KOPT-K1 (cell line): Measurements from ENCODE around the gene KLK2.

Experiments used
- H3K27ac ChIP-seq: fragments of 200-600 bp; sonication (generic); 2 replicates; pipeline ENCODE4 v1.5.1; 2016; ENCODE audit warnings: antibody characterized with exemption, mild to moderate bottlenecking, low read depth, low read length; ENCODE audit not compliant: poor library complexity, severe bottlenecking
- H3K36me3 ChIP-seq: fragments of 200-600 bp; sonication (generic); 2 replicates; pipeline ENCODE4 v1.5.1; 2017; ENCODE audit warnings: antibody characterized with exemption, mild to moderate bottlenecking, low read length, moderate library complexity; ENCODE audit not compliant: insufficient read depth
- H3K9me3 ChIP-seq: fragments of 200-600 bp; sonication (generic); 2 replicates; pipeline ENCODE4 v1.5.1; 2017; ENCODE audit warnings: antibody characterized with exemption, low read length, mild to moderate bottlenecking; ENCODE audit not compliant: insufficient read depth, poor library complexity, severe bottlenecking

The KLK2 gene

DNA sequence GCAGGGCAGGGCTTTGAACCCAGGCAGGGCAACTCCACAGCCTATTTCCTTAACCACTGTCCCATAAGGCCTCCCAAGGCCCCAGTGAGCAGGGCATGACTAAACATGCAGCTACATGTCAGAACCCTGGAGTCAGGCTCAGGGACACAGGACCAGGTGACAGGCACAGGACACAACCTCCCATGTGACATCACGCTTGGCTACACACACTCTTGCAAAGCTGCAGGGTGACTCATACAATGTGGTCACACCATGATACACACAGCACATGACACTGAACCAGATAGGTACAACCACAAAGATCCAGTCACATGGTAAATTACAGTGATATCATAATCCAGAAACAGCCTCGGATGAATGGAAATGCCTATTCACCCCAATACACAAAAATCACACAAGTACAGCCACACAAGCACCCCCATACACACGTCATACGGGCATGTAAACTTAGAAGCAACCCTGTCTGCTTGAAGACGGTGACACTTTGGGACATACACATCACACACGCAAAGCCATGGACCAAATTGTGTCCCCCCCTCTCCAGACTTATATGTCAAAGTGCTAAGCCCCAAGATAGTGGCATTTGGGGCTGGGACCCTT, 23.5 kb downstream of the KLK2 start:
- no peak overlapping the region for H3K27ac ChIP-seq
- H3K36me3 ChIP-seq: no peaks in the 10 kb centered on the region
- no peaks in the 10 kb centered on the region for H3K9me3 ChIP-seq

DNA sequence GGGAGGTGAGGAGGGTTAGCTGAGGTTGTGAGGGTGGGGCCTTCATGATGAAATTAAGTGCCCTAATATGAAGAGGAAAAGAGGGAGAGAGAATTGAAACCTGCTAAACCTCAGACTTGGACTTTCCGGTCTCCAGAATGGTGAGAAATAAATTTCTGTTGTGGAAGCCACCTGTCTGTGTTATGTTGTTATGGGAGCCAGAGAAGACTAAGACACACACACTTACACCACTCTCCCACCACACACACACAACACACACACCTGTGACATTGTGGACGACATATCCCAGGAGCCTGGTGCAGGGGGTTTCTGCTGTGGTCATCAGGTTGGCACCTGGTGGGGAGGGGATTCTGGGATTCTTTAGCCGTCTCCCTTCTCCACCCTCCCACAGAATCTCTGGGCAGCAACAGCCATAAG, 24.0 kb downstream of the KLK2 start:
- H3K27ac ChIP-seq: no peak overlapping the region
- H3K36me3 ChIP-seq: no peaks in the 10 kb centered on the region
- no peaks in the 10 kb centered on the region for H3K9me3 ChIP-seq

- Histone ChIP-seq H3K27ac (no peak overlapping the region), H3K36me3 (no peaks in the 10 kb centered on the region), H3K9me3 (no peaks in the 10 kb centered on the region)
Observed at GRCh38 chr19:50897612-50898011, 24.4 kb downstream of the KLK2 start.

DNA sequence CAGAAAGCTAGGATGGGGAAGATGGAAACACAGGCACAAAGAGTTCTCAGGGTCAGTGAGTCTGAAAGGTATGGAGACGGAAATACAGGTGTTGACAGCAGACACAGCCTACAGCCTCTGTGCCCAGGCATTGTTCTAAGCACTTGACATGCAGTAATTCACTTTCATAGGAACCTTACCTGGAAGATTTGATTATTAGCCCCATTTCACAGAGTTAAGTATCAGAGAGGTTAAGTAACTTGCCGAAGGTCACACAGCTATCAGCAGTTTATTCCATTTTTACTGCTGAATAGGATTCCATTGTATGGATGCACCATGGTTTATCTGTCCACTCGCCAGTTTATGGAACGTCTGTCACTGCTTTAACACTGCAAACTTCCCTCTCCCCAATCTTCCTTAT, 24.8 kb downstream of the KLK2 start:
- Histone ChIP-seq H3K27ac (no peak overlapping the region), H3K9me3 (no peaks in the 10 kb centered on the region), H3K36me3 (no peaks in the 10 kb centered on the region)

DNA sequence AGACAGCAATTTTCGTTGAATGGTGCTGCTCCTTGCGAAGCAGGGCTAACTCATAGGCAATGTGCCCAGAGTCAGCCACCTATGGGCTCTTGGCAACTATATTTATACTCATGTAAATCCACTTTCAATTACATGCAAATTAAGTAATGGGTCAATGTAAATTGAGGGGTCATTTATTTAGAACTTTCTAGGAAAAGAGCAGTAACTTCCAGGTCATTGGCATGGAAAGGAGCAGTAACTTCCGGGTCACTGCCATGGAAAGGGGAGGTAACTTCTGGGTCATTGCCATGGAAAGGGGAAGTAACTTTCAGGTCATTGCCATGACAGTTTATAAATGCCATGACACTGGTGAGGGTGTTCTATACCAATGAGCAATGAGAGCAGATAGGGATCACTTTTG, 26.3 kb downstream of the KLK2 start:
- Histone ChIP-seq H3K9me3 (no peaks in the 10 kb centered on the region), H3K27ac (no peak overlapping the region), H3K36me3 (no peaks in the 10 kb centered on the region)

DNA sequence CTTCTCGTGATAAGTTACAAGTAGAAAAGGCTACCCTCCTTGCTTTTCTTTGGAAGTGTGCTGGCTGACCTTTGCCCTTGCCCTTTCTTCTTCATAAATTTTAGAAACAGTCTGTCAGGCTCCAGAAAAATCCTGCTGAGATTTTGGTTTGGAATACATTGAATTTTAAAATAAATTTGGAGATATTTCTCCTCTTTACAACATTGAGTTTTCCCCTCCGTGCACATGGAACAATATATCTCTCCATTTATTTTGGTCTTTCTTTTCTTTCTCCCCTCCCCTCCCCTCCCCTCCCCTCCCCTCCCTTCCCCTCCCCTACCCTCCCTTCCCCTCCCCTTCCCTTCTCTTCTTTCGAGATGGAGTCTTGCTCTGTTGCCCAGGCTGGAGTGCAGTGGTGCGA, 29.4 kb downstream of the KLK2 start:
- H3K27ac ChIP-seq: no peak overlapping the region
- no peaks in the 10 kb centered on the region for H3K36me3 ChIP-seq
- no peaks in the 10 kb centered on the region for H3K9me3 ChIP-seq

DNA sequence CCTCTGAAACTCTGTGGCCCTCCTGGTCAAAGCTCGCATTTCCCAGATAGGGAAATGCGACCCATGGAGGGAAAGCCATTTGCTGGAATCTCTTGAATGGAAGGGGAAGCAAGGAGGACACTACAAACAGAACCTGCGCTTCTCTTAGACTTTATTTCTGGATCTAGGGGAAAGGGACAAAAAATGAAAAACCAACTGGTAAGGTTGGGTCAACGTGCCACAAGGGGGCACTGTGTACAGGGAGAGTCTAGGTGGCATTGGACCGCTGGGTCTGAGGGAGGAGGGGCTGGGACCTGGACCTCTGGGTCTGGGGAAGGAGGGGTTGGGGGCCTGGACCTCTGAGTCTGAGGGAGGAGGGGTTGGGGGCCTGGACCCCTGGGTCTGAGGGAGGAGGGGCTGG, 33.0 kb downstream of the KLK2 start:
- no peaks in the 10 kb centered on the region for H3K36me3 ChIP-seq
- no peaks in the 10 kb centered on the region for H3K9me3 ChIP-seq
- no peak overlapping the region for H3K27ac ChIP-seq

- Histone ChIP-seq H3K27ac (no peak overlapping the region), H3K36me3 (no peaks in the 10 kb centered on the region), H3K9me3 (no peaks in the 10 kb centered on the region)
Observed at GRCh38 chr19:50908336-50908735, 35.1 kb downstream of the KLK2 start.

DNA sequence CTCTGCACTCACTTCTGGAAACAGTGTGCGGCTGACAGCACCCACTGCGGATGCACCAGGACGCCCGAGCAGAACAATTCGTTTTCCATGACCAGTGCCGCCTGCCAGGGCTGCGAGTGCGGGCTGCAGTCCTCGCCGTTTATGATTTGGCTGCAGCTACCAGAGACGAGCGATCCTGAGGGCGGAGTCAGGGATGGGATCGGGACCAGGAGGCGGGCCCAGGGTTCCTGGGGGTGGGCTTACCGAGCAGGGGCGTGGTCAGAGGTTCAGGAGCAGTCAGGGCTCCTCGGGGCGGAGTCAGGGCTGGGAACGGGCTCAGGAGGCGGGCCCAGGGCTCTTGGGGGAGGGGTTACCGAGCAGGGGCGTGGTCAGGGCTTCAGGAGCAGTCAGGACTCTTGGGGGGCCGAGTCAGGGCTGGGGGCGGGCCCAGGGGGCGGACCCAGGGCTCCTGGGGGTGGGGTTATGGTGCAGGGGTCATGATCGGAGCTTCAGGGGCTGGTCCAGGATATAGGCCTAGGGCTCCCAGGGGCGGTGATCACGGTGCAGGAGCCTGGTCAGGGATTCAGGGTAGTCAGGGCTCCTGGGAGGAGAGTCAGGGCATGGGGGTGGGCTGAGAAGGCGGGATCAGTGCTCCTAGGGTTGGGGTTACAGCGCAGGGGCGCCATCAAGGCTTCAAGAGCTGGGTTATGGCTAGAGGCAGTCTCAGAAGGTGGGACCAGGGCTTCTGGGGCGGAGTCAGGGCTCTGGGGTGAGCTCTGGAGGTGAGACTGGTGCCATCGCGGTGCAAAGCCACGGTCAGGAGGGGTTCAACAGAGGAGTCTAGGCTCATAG, 36.2 kb downstream of the KLK2 start:
- H3K36me3 ChIP-seq: no peaks in the 10 kb centered on the region
- H3K27ac ChIP-seq: no peak overlapping the region
- H3K9me3 ChIP-seq: no peaks in the 10 kb centered on the region

- Histone ChIP-seq H3K36me3 (no peaks in the 10 kb centered on the region), H3K27ac (no peak overlapping the region), H3K9me3 (no peaks in the 10 kb centered on the region)
Observed at GRCh38 chr19:50910722-50911121, 37.5 kb downstream of the KLK2 start.

GRCh38 chr19:50911206-50912101, 38.2 kb downstream of the KLK2 start, which contains the start of gene KLK4:
KLK4 (minus strand) TSS chr19:50911395; CDS start chr19:50910738, 657 bp downstream.
- Histone ChIP-seq H3K36me3 (no peaks in the 10 kb centered on the region), H3K27ac (no peak within 1 kb of the TSS), H3K9me3 (no peaks in the 10 kb centered on the region)

DNA sequence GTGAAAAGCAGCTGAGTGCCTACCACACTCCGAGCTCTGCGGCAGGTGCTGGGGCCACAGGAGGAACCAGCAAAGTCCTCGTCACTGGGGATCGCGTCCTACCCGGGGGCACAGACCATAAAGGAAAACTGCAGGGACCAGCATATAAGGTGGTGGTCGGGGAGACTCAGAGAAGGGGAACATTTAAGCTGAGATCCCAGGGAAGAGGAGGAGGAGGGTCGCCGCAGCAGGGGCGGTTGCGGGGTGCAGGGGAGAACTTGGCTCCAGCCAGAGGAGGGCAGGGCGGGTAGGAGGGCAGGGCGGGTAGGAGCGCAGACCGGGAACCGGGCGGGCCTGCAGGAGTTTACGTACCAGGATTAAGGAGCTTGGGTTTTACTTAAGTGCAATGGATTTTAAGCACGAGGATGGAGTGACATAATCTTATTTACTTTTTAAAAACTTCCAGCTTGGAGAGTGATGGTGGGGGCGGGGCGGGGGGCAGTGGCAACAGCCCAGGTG, 38.9 kb downstream of the KLK2 start:
- Histone ChIP-seq H3K9me3 (no peaks in the 10 kb centered on the region), H3K36me3 (no peaks in the 10 kb centered on the region), H3K27ac (no peak overlapping the region)

GRCh38 chr19:50912727-50913716, 39.8 kb downstream of the KLK2 start:
- H3K36me3 ChIP-seq: no peaks in the 10 kb centered on the region
- H3K27ac ChIP-seq: no peak overlapping the region
- H3K9me3 ChIP-seq: no peaks in the 10 kb centered on the region

GRCh38 chr19:50916069-50916468, 42.8 kb downstream of the KLK2 start:
- H3K36me3 ChIP-seq: no peaks in the 10 kb centered on the region
- no peak overlapping the region for H3K27ac ChIP-seq
- no peaks in the 10 kb centered on the region for H3K9me3 ChIP-seq
